ENCODE data around the gene ACAD11.

Gene ACAD11, protein sequence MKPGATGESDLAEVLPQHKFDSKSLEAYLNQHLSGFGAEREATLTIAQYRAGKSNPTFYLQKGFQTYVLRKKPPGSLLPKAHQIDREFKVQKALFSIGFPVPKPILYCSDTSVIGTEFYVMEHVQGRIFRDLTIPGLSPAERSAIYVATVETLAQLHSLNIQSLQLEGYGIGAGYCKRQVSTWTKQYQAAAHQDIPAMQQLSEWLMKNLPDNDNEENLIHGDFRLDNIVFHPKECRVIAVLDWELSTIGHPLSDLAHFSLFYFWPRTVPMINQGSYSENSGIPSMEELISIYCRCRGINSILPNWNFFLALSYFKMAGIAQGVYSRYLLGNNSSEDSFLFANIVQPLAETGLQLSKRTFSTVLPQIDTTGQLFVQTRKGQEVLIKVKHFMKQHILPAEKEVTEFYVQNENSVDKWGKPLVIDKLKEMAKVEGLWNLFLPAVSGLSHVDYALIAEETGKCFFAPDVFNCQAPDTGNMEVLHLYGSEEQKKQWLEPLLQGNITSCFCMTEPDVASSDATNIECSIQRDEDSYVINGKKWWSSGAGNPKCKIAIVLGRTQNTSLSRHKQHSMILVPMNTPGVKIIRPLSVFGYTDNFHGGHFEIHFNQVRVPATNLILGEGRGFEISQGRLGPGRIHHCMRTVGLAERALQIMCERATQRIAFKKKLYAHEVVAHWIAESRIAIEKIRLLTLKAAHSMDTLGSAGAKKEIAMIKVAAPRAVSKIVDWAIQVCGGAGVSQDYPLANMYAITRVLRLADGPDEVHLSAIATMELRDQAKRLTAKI

DNA sequence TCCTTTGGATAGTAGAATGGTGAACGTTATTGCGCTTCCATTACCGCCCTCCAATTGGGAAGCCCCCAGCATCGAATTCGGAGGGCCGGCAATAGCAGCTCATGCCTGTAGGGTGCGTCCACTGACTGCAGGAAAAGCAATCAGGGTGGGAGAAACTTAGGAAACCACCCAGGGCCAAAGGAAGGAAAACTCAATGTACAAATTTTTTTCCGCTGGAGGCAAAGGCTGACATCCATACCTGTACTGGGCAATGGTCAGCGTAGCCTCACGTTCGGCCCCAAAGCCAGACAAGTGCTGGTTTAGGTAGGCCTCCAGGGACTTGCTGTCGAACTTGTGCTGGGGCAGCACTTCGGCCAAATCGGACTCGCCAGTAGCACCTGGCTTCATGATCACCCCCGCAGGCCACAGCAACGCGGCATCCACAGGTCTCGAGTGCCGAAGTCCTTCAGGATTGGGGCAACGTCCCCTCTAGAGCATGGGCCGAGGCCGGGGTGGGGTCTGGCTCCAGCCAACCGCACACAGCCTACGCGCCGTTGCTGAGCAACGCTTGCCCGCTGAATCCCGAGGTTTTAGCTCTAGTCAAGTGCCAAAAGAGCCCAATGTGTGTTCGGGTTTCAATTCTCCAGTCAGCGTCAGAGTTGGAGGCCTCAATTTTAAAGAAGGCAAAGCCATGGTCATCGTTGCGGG is at the start of gene ACAD11:
TSS of gene ACAD11 (minus strand) at position 445 of the 687 bp plus-strand sequence. CDS start at position 387, 58 bp downstream.
- TF ChIP-seq ZNF70 (CRISPR knock-in tag; IDR thresholded peaks at IDR 0.05), result 0 out of 2 replicates have a peak, but pooled peaks have one; percentile 39
- no peak for TF ChIP-seq ISL1 (CRISPR knock-in tag; IDR thresholded peaks at IDR 0.05)
- ATAC-seq, result peak; percentile 88

DNA sequence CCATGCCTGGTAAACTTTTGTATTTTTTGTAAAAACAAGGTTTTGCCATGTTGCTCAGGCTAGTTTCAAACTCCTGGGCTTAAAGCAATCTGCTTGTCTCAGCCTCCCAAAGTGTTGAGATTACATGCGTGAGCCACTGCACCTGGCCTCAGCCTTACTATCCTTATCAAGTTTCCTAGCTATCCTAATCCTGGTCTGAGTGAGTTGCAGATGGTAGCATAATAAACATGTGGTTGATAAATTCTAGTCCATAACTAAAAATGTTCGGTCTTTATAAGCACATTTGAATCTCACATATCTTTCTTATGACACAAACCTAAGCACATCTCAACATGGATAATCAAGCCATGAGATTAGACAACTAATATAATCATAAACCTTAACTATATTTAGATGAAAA is 44.1 kb upstream of the ACAD11 start:
- ATAC-seq, result no peak
- TF ChIP-seq ZFP3 (CRISPR knock-in tag; IDR thresholded peaks at IDR 0.05), result no peak
- TF ChIP-seq ARNTL (CRISPR knock-in tag; IDR thresholded peaks at IDR 0.05; ENCODE audit: borderline replicate concordance, low read depth), result no peak
- TF ChIP-seq OSR1 (CRISPR knock-in tag; IDR thresholded peaks at IDR 0.05), result no peak
- TF ChIP-seq, protein P1, sequence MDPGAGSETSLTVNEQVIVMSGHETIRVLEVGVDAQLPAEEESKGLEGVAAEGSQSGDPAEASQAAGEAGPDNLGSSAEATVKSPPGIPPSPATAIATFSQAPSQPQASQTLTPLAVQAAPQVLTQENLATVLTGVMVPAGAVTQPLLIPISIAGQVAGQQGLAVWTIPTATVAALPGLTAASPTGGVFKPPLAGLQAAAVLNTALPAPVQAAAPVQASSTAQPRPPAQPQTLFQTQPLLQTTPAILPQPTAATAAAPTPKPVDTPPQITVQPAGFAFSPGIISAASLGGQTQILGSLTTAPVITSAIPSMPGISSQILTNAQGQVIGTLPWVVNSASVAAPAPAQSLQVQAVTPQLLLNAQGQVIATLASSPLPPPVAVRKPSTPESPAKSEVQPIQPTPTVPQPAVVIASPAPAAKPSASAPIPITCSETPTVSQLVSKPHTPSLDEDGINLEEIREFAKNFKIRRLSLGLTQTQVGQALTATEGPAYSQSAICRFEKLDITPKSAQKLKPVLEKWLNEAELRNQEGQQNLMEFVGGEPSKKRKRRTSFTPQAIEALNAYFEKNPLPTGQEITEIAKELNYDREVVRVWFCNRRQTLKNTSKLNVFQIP (CRISPR knock-in tag; IDR thresholded peaks at IDR 0.05; ENCODE audit: borderline replicate concordance, low read depth), result no peak
- TF ChIP-seq, protein P2, sequence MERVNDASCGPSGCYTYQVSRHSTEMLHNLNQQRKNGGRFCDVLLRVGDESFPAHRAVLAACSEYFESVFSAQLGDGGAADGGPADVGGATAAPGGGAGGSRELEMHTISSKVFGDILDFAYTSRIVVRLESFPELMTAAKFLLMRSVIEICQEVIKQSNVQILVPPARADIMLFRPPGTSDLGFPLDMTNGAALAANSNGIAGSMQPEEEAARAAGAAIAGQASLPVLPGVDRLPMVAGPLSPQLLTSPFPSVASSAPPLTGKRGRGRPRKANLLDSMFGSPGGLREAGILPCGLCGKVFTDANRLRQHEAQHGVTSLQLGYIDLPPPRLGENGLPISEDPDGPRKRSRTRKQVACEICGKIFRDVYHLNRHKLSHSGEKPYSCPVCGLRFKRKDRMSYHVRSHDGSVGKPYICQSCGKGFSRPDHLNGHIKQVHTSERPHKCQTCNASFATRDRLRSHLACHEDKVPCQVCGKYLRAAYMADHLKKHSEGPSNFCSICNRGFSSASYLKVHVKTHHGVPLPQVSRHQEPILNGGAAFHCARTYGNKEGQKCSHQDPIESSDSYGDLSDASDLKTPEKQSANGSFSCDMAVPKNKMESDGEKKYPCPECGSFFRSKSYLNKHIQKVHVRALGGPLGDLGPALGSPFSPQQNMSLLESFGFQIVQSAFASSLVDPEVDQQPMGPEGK (CRISPR knock-in tag; IDR thresholded peaks at IDR 0.05; ENCODE audit: borderline replicate concordance), result no peak

DNA sequence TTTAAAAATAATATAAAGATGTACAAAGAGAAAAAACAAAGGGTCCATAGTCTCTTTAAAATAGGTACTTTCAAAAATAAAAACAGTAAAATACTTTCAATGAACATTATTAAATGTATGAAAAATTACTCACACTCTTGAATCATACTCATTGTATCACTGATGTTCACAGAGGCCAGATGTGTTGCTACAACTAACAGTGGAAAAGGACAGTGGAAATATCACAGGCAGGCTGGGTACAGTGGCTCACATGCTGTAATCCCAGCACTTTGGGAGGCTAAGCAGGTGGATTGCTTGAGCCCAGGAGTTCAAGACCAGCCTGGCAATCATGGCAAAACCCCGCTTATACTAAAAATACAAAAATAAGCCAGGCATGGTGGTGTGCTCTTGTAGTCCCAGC is 35.8 kb upstream of the ACAD11 start:
- no peak for TF ChIP-seq RARB (CRISPR knock-in tag; IDR thresholded peaks at IDR 0.05)
- TF ChIP-seq GLIS3 (CRISPR knock-in tag; IDR thresholded peaks at IDR 0.05), result no peak
- ATAC-seq, result peak; percentile 47; the same call in 1 of the 3 replicates

DNA sequence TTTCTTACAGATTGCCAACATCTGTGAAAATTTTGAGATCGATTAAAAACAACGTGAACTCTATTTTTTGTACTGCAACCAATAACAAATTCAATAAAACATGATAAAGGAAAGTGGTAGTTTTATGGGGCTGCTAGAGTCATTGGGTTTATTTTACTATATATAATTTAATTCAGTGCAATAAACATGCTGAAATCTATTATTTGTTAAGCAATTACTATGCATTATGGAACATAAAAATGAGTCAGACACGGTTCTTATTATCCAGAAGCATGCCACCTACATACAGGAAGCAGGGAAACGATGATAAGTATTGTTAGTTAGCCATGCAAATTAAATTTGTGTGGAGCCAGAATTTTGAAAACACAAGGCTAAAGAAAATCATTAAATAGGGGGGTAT is 35.4 kb upstream of the ACAD11 start:
- ATAC-seq, result no peak; the same call in 2 of the 3 replicates
- TF ChIP-seq, protein P3, sequence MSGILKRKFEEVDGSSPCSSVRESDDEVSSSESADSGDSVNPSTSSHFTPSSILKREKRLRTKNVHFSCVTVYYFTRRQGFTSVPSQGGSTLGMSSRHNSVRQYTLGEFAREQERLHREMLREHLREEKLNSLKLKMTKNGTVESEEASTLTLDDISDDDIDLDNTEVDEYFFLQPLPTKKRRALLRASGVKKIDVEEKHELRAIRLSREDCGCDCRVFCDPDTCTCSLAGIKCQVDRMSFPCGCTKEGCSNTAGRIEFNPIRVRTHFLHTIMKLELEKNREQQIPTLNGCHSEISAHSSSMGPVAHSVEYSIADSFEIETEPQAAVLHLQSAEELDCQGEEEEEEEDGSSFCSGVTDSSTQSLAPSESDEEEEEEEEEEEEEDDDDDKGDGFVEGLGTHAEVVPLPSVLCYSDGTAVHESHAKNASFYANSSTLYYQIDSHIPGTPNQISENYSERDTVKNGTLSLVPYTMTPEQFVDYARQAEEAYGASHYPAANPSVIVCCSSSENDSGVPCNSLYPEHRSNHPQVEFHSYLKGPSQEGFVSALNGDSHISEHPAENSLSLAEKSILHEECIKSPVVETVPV (CRISPR knock-in tag; IDR thresholded peaks at IDR 0.05), result 0 out of 2 replicates have a peak, but pooled peaks have one; percentile 15
- peak; percentile 85 for TF ChIP-seq TCF4 (CRISPR knock-in tag; IDR thresholded peaks at IDR 0.05; ENCODE audit: borderline replicate concordance)
- peak; percentile 63 for TF ChIP-seq ISL1 (CRISPR knock-in tag; IDR thresholded peaks at IDR 0.05)
- TF ChIP-seq ZNF70 (CRISPR knock-in tag; IDR thresholded peaks at IDR 0.05), result no peak
- no peak for TF ChIP-seq BACH2 (CRISPR knock-in tag; IDR thresholded peaks at IDR 0.05; ENCODE audit: borderline replicate concordance)

DNA sequence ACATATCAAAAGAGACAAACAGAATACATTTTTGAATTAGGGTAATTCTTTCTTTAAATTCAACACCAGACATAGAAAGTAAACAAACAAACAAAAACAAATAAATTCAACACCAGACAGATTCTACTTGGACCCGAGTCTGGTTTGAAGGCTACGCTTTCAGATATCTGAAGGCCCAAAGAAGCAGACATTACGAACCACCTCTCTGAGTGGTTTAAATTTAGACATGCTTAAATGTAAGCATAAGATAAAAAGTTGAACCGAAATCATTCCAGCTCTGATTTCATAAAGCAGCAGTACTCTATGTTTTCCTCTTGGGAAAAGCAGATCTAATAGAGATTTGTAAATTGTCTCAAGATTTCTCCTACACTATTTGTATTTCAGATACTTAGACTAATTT is 30.4 kb upstream of the ACAD11 start:
- TF ChIP-seq, protein P1 (CRISPR knock-in tag; IDR thresholded peaks at IDR 0.05; ENCODE audit: borderline replicate concordance, low read depth), result no peak
- TF ChIP-seq, protein P3 (CRISPR knock-in tag; IDR thresholded peaks at IDR 0.05), result no peak
- TF ChIP-seq ISL1 (CRISPR knock-in tag; IDR thresholded peaks at IDR 0.05), result no peak
- no peak for TF ChIP-seq SNAI2 (CRISPR knock-in tag; IDR thresholded peaks at IDR 0.05)
- no peak for TF ChIP-seq CSDC2 (CRISPR knock-in tag; IDR thresholded peaks at IDR 0.05)
- no peak for ATAC-seq

Data from SK-N-SH treated with all-trans-retinoic acid at 6 μM for 48 hours (cell line).